OCI-LY3 (cell line): Measurements from ENCODE around the gene UIMC1.

Source experiments
- H2AFZ ChIP-seq: fragments of 200-600, 300-600 bp; shearing (Covaris generic); 2 replicates; pipeline ENCODE4 v1.6.0; 2014; ENCODE audit warnings: antibody characterized with exemption, low read depth, low read length
- H3K27ac ChIP-seq: fragments of 200-600, 300-600 bp; sonication (generic); 2 replicates; pipeline ENCODE4 v1.5.1; 2014; ENCODE audit warnings: mild to moderate bottlenecking, low read length, moderate library complexity, mixed read lengths
- H3K27me3 ChIP-seq: fragments of 200-600, 300-600 bp; sonication (generic); 2 replicates; pipeline ENCODE4 v1.6.1; 2014; ENCODE audit warnings: low read depth, low read length, mixed read lengths
- H3K36me3 ChIP-seq: fragments of 200-600, 300-600 bp; sonication (generic); replicated peaks from 2 replicates; pipeline ENCODE3; 2014; ENCODE audit warnings: low read depth, low read length, mixed read lengths
- H3K4me1 ChIP-seq: fragments of 300-600, 200-600 bp; sonication (generic); 2 replicates; pipeline ENCODE4 v1.6.1; 2014; ENCODE audit warnings: low read length, mixed read lengths
- H3K4me2 ChIP-seq: fragments of 200-600, 300-600 bp; sonication (generic); 2 replicates; pipeline ENCODE4 v1.6.1; 2014; ENCODE audit warnings: low read length, mixed read lengths
- H3K4me3 ChIP-seq: fragments of 300-600, 200-600 bp; sonication (generic); 2 replicates; pipeline ENCODE4 v1.5.1; 2014; ENCODE audit warnings: antibody characterized with exemption, mild to moderate bottlenecking, low read length, moderate library complexity
- H3K79me2 ChIP-seq: fragments of 300-600, 200-600 bp; shearing (Covaris generic); 2 replicates; pipeline ENCODE4 v1.6.1; 2014; ENCODE audit warnings: mild to moderate bottlenecking, low read length, mixed read lengths
- H3K9ac ChIP-seq: fragments of 300-600, 200-600 bp; shearing (Covaris generic); 2 replicates; pipeline ENCODE4 v1.6.0; 2014; ENCODE audit warnings: mild to moderate bottlenecking, low read length, moderate library complexity
- H3K9me3 ChIP-seq: fragments of 200-600, 300-600 bp; shearing (Covaris generic); 2 replicates; pipeline ENCODE4 v1.6.1; 2014; ENCODE audit warnings: low read length, mixed read lengths; ENCODE audit not compliant: insufficient read depth
- H4K20me1 ChIP-seq: fragments of 200-600, 300-600 bp; sonication (generic); 2 replicates; pipeline ENCODE4 v1.6.1; 2016; ENCODE audit warnings: low read length, mixed read lengths; ENCODE audit not compliant: insufficient read depth
- CTCF ChIP-seq: fragments of 200-600, 300-600 bp; sonication (generic); IDR thresholded peaks from 2 replicates; pipeline ENCODE4 v1.5.1; 2014; ENCODE audit warnings: antibody characterized with exemption, low read length, low read depth
- EZH2phosphoT487 ChIP-seq: fragments of 200-600 bp; shearing (Covaris generic); IDR thresholded peaks from 2 replicates; pipeline ENCODE4 v1.6.1; 2018; ENCODE audit warnings: antibody characterized with exemption, mixed run types, low read depth

UIMC1 gene

DNA sequence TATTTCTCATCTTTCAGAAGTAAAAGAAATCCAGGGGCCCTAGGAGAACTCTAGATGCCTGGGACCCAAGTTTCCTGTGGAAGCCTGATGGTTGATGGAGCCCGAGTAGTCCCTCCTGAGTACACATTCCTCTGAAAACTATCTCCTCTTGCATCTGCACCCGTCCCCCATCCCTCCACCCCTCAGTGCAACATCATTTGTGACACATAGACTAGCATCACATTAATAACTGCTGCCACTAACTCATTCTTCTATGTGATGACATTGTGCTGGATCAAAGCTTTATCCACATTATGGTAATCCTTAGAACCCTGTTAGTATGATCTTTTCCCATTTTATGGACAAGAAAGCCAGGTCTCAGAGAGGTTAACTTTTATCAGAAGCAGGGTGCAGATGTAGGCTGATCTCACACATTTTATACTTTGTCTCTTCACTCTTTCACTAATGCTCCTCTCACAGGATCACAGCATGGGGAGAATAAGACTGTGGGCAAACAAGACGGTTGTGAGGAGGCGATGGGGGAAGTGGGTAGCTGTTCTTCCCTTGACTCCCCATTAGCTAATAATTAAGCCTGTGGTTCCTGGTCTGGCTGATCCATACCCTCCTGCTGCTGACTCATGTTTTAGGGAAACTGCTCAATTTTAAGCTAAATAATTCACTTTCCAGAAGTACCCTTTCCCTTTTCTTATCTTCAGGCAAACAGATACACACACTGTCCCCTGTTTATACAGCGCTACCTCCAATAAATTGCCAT, 103.5 kb downstream of the UIMC1 start:
- Histone ChIP-seq H2AFZ (no peak overlapping the region), H3K4me1 (peaks cover 26% of the 10 kb centered on the region), H3K27me3 (no peaks in the 10 kb centered on the region), H4K20me1 (no peaks in the 10 kb centered on the region), H3K79me2 (no peaks in the 10 kb centered on the region), H3K4me3 (no peak overlapping the region), H3K4me2 (no peak overlapping the region), H3K9me3 (no peaks in the 10 kb centered on the region), H3K36me3 (peaks cover 68% of the 10 kb centered on the region), H3K27ac (peak overlapping the region; percentile 79), H3K9ac (no peak overlapping the region)
- no peak for TF ChIP-seq CTCF
- no peak for TF ChIP-seq EZH2phosphoT487

GRCh38 chr5:176902102-176902814, 104.3 kb downstream of the UIMC1 start:
- peaks cover 29% of the 10 kb centered on the region for H3K4me1 ChIP-seq
- no peaks in the 10 kb centered on the region for H3K9me3 ChIP-seq
- no peak overlapping the region for H3K4me3 ChIP-seq
- H3K4me2 ChIP-seq = peak overlapping the region; percentile 54
- H3K27ac ChIP-seq = peak overlapping the region; percentile 79
- no peaks in the 10 kb centered on the region for H4K20me1 ChIP-seq
- peaks cover 60% of the 10 kb centered on the region for H3K36me3 ChIP-seq
- H2AFZ ChIP-seq = no peak overlapping the region
- TF ChIP-seq CTCF = no peak
- no peak for TF ChIP-seq EZH2phosphoT487
- H3K27me3 ChIP-seq = no peaks in the 10 kb centered on the region
- peak overlapping the region; percentile 20; the same call in 1 of the 2 replicates for H3K9ac ChIP-seq
- no peaks in the 10 kb centered on the region for H3K79me2 ChIP-seq

- Histone ChIP-seq H3K36me3 (peaks cover 52% of the 10 kb centered on the region), H3K4me3 (no peak overlapping the region), H4K20me1 (no peaks in the 10 kb centered on the region), H3K4me1 (peaks cover 36% of the 10 kb centered on the region), H3K79me2 (no peaks in the 10 kb centered on the region), H3K9me3 (no peaks in the 10 kb centered on the region), H2AFZ (no peak overlapping the region), H3K9ac (peak overlapping the region; percentile 20; the same call in 1 of the 2 replicates), H3K27me3 (no peaks in the 10 kb centered on the region), H3K27ac (peak overlapping the region; percentile 79), H3K4me2 (peak overlapping the region; percentile 54)
- TF ChIP-seq CTCF (no peak), EZH2phosphoT487 (no peak)
Observed at GRCh38 chr5:176901260-176902101, 105.1 kb downstream of the UIMC1 start.

GRCh38 chr5:176900780-176901204, 105.8 kb downstream of the UIMC1 start:
- Histone ChIP-seq H3K9ac (no peak overlapping the region), H3K4me3 (no peak overlapping the region), H3K27me3 (no peaks in the 10 kb centered on the region), H3K27ac (no peak overlapping the region), H3K9me3 (no peaks in the 10 kb centered on the region), H2AFZ (no peak overlapping the region), H3K79me2 (no peaks in the 10 kb centered on the region), H4K20me1 (no peaks in the 10 kb centered on the region), H3K4me2 (no peak overlapping the region), H3K36me3 (peaks cover 45% of the 10 kb centered on the region), H3K4me1 (peaks cover 36% of the 10 kb centered on the region)
- TF ChIP-seq EZH2phosphoT487 (no peak), CTCF (no peak)
